GM18951 (cell line): ENCODE results near the gene GHRH.

Source experiments
- POLR2A ChIP-seq: IDR thresholded peaks from 4 replicates; pipeline ENCODE4 v1.6.1; 2011; ENCODE audit warnings: mild to moderate bottlenecking; ENCODE audit not compliant: insufficient read length, insufficient read depth; ENCODE audit errors: extremely low read depth
- in situ Hi-C: fragments of 300-500 bp; cut with MboI; formaldehyde crosslinking; loops from one replicate; pipeline ENCODE4 v1.12.0; 2022; ENCODE audit warnings: low sequenced_read_pairs, mixed read lengths, inconsistent platforms; ENCODE audit not compliant: unreplicated experiment

The GHRH gene

DNA sequence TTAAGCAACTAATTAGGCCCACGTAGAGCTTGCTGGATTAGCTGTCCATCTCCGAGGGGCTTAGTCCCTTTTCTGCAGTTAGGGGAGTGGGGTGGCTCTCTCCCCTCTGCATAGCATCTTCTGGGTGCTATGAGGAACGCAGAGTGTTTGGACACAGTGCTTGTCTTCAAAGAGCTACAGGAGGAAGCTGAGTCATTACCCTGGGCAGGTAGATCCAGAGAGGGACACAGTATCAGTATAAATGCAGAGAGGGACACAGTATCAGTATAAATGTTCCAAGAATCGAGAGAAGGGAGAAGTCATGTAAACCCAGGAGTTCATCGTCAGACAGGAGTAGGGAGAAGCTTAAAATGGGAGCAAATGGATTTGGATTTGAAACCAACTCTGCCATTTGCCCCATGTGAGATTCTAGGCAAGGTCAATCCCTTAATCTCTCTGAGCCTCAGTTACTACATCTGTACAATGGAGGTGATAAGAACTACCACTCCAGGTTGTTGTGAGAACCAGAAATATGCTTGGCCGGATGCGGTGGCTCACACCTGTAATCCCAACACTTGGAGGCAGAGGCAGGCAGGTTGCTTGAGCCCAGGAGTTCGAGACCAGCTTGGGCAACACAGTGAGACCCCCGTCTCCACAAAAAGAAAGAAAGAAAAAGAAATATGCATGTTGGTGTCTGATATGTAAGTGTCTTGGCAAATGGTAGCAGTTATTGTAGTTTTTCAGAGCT, 5.5 kb upstream of the GHRH start:
- TF ChIP-seq POLR2A: no peak
- in situ Hi-C loops: loop anchor here (25.0 kb wide), 1 partner anchor 270 kb away; the partner anchor contains the start of gene BLCAP

DNA sequence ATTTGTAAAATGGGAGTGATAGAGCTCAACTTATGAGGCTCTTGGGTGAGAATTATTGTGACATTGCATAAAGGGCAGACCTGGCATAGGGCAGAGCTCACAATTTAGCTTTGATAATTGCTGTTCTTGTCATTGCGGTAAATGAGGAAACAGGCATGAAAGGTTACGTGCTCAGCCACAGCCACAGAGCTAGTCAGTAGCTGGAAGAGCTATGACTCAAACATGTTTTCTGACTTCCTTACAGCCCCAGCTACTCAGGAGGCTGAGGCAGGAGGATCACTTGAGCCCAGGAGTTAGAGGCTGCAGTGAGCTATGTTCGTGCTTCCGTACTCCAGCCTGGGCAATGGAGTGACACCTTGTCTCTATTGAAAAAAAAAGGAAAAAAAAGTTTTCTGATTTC, 3.5 kb upstream of the GHRH start:
- in situ Hi-C loops: loop anchor here (25.0 kb wide), 1 partner anchor 272 kb away; the partner anchor contains the start of gene BLCAP
- TF ChIP-seq POLR2A: no peak

DNA sequence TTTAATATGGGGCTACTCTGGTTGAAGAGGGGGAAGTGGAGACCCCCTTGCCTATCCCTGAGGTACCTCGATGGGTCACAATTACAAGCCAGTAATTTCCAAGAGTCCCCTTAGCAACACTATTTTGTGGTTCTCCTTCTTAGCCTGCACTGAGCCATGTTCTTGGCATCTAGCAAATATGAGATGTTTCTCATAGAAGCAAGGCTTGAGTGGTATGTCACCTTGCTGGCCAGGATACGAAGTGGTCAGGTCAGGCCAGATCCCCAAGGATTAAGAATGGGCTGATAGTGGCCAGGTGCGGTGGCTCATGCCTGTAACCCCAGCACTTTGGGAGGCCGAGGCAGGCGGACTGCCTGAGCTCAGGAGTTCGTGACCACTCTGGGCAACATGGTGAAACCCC, 2.1 kb upstream of the GHRH start:
- in situ Hi-C loops: loop anchor here (25.0 kb wide), 1 partner anchor 274 kb away; the partner anchor contains the start of gene BLCAP
- TF ChIP-seq POLR2A: no peak

DNA sequence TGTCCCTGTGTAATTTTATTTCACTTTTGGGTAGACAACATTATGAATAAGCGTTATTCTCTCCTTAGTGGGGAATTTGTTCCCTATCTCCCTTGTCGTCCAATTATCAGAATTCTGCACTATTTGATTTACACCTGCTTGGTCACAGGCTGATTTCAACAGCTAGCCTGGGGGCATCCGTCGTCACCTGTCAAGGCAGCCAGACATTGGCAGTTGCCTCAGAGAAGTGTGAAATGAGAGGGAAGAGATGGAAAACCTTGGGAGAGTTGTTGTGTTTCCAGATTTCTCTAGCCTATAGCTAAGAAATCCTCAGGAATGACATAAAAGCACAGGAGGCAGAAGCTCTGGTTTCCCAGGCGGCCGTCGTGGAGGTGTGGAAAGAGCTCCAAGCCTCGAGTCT, 891 bp upstream of the GHRH start:
- TF ChIP-seq POLR2A: no peak
- in situ Hi-C loops: loop anchor here (25.0 kb wide), 1 partner anchor 275 kb away; the partner anchor contains the start of gene BLCAP

DNA sequence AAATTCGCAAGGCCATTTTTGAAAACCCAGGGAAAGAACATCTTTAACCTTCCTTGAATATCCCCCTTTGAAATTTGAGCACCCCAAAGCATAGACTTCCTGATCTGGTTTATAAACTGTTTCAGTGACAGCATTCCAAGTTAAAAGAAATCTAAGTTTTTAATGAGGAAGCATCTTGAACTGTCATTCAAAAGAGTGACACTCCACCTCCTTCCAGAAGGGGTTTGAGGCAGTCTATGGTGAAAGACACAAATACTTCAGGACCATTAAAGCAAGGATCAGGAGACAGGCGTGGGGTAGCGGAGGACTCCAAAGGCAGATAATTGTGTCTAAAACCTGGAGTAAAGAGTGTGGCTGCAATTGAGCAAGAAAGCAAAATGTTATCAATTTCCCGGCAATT, 691 bp downstream of the GHRH start:
- no peak for TF ChIP-seq POLR2A
- in situ Hi-C loops: loop anchor here (25.0 kb wide), 1 partner anchor 276 kb away; the partner anchor contains the start of gene BLCAP

DNA sequence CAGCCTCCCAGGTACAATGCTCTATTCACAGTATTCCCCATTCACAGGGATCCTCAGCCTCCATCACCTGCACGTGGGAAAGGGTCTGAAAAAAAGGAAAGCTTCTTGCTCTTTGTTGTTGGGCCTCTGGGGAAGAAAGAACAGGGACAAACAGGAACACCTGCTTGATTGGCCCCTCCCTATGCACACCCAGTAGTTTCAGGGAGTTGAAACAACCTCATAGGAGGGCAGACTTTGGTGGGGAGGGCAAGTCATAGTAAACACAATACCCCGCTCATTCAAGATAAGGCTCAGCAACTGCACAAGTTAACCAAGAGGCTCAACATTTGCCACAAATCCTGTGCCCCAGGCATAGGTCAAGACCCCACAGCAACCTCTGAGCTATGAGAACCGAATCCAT, 1.7 kb downstream of the GHRH start:
- in situ Hi-C loops: loop anchor here (25.0 kb wide), 1 partner anchor 277 kb away; the partner anchor contains the start of gene BLCAP

DNA sequence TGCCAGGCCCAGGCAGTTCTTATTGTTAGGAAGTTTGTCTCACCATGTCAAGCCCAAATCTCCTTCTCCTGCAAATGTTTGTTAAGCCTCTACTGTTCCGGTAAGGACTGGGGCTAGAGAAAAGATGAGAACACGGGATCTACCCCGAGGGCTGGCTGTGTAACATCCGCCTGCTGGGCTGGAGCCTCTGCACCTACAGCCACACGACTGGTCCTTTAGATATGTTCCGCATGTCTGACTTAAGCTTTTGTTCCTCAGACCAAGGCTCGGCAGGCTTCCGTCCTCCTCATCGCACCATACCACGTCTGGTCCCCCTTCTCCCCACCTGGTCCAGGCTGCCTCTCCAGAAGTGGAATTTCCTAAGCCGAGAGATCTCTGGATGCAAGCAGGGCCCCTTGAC, 2.6 kb downstream of the GHRH start:
- no peak for TF ChIP-seq POLR2A
- in situ Hi-C loops: loop anchor here (25.0 kb wide), 1 partner anchor 278 kb away; the partner anchor contains the start of gene BLCAP

More for the DNA sequence above, 1.7 kb downstream of the GHRH start:
- no peak for TF ChIP-seq POLR2A

DNA sequence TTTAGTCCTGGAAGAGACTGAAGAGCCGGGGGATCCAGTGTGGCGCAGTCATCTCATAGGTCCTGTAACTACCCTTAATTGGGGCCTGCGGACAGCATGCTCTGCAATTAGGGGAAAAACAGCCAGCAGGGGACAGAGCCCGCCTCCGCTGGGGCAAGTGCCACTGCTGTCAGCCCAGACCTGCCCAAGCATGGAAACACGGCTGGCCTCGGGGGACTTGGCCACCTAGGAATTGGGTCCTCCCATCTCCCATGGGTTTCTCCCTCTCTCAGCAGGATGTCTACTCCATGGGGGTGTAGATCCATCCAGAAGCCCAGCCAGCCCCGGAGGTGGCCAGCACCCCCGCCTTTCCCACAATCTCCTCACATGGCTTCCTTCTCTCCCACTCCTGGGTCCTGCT, 3.6 kb downstream of the GHRH start:
- no peak for TF ChIP-seq POLR2A
- in situ Hi-C loops: loop anchor here (25.0 kb wide), 1 partner anchor 279 kb away; the partner anchor contains the start of gene BLCAP

DNA sequence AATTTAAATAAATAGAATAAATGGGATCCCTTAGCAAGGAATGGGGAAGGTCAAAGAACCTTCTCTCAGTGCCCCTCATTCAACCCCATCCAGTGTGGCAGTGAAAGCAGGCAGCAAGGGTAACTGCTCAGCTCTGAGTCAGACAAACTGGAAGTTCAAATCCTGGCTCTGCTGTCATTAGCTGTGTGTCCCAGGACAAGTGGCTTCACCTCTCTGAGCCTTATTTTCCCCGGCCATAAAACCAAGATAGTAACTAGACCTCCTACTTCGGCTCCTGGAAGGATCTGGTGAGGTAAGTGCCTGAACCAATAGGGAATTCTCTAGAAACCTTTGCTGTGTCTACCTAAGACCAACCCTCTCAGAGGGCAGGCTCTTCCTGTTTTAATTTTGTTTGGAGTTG, 4.1 kb downstream of the GHRH start:
- TF ChIP-seq POLR2A: no peak
- in situ Hi-C loops: loop anchor here (25.0 kb wide), 1 partner anchor 280 kb away; the partner anchor contains the start of gene BLCAP

DNA sequence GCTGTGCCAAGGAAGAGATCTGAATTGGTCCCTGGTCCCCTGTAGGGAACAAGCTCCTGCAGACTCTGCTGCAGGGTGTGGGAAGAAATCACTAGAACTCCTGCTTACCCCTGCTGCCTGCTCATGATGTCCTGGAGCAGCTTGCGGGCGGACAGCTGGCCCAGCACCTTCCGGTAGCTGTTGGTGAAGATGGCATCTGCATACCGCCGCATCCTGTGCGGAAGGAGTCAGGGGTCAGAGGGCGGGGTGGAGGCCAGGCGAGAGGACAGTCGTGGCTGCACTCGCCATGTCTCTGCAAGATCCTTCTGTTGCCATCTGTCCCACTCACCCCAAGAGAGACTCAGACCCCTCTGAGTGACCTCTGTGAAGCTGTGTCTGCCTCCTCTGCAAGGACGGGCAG, 5.3 kb downstream of the GHRH start:
- no peak for TF ChIP-seq POLR2A
- in situ Hi-C loops: loop anchor here (25.0 kb wide), 1 partner anchor 281 kb away; the partner anchor contains the start of gene BLCAP

DNA sequence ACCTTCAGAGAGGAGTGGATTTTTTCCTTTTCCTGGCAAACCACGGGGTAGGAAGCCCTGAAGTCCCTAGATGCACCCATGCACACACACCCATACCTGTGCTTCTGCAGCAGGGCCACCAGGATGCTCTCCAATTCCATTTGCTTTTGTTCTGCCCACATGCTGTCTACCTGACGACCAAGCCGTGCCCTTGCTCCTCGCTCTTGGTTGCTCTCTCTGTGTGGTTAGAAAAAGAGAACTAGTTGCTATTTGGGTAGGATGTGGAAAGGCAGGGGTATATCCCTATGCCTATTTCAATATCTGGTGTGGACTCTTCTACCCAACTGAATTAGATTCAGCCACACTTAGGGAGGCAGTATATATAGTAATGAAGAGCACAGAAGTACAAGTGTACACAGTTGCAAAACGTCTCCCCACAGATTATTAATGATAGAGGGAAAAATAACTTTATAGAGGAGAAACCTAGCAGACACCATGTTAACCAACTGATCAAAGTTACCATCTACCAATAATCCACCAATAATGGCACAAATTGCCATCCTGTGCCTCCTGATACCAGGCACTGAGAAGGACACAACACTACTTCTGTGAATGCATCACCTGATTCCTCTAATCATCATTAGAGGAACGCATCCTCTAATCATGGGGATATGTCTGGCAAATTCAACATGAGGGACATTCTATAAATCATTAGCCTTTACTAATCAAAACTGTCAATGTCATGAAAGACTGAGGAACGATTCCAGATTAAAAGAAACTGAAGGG, 7.3 kb downstream of the GHRH start:
- TF ChIP-seq POLR2A: no peak
- in situ Hi-C loops: loop anchor here (25.0 kb wide), 1 partner anchor 283 kb away; the partner anchor contains the start of gene BLCAP

DNA sequence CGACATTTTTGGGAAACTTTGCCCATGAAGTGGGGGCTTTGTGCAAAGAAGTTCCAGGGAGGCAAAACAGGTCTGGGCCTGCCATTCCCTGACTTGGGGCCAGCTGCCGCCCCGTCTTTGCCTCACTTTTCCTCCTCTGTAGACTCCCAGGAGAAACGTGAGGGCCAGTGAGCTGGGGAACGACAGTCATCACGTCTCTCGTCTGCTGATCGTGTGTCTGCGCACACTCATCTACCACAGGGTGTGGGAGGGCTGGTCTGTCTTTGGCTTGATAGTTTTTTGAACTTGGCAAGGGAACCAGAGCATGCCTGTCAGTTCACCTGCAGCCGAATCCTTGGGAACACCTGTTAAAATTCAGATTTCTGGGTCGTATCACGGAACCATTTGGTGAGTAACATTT, 8.5 kb downstream of the GHRH start:
- in situ Hi-C loops: loop anchor here (25.0 kb wide), 1 partner anchor 284 kb away; the partner anchor contains the start of gene BLCAP

DNA sequence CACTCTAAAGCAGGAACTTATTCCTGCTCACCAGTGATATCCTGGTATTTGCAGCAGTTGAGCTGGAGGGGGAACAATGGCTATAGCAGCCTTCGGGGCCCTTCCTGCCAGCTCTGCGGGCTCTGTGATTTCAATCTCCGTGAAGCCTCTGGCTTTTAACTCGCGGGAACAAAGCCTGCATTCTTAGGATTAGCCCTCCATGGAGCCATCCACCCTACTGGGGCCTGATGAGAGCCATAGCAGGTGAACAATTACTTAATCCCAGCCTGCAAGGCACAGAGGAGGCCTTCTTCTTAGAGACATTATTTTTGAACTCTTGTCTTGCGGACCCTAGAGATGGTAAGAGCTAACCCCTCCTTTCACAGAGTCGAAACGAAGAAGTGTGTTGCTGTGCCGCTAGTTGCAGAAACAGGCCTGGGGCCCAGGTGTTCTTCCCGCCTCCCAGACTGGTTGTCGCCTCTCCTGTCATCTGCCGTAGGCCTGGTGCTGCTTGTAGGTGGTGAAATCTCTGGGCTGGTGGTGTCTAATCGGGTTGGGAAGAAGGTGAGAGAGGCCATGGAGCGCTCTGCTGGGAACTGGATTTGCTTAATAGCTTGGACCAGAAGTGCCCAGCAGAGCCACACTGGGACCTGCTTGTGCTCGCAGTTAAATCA, 9.7 kb downstream of the GHRH start:
- in situ Hi-C loops: loop anchor here (25.0 kb wide), 1 partner anchor 285 kb away; the partner anchor contains the start of gene BLCAP
- no peak for TF ChIP-seq POLR2A

More for the DNA sequence above, 8.5 kb downstream of the GHRH start:
- no peak for TF ChIP-seq POLR2A

DNA sequence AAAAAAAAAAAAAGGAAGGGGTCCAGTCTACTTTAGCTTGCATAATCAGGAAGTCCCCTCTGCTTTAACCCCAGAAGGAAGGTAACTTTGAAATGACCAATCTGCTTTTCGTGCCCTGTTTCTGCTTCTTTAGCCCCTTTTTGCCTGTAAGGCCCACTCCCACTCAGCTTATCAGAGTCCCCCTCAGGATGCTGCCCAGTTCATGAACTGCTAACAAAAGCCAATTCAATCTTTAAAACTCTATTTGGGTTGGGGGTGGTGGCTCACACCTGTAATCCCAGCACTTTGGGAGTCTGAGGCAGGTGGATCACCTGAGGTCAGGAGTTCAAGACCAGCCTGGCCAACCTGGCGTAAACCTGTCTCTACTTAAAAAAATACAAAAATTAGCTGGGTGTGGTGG, 12.3 kb downstream of the GHRH start:
- TF ChIP-seq POLR2A: no peak
- in situ Hi-C loops: no loop called here
